Thymus (tissue), 11 donors: ENCODE measurements around the gene ITIH6. TPM values are rescaled to one million over a fixed set of nuclear protein-coding genes. Genes with fewer than 3 reads are reported as not detected.
"Not testable (repeated sequence)": the region's sequence is repeated elsewhere in the genome, so short reads cannot be mapped to it uniquely, and the experiment has no call there.

ENCODE experiments used
- DNase-seq, 9 donors: peaks; one replicate each; pipeline ENCODE4 v3.0.0-alpha.2; 2013; ENCODE audit warnings: low spot score in 9 of 9, low read depth in 6 of 9, missing footprints in 1 of 9
- H3K27ac ChIP-seq, 2 donors: one replicate each; pipeline ENCODE4 v1.5.1; 2013; ENCODE audit warnings: control low read depth in 1 of 2, low read depth in 1 of 2, low read length in 1 of 2, mild to moderate bottlenecking in 1 of 2, moderate library complexity in 1 of 2
- H3K27me3 ChIP-seq, 2 donors: one replicate each; pipeline ENCODE4 v1.5.1; 2013; ENCODE audit warnings: low read length in 1 of 2; ENCODE audit not compliant: control insufficient read depth in 2 of 2, insufficient read depth in 1 of 2
- H3K36me3 ChIP-seq, 2 donors: one replicate each; pipeline ENCODE4 v1.5.1; 2013; ENCODE audit warnings: low read length in 1 of 2, mild to moderate bottlenecking in 1 of 2, moderate library complexity in 1 of 2; ENCODE audit not compliant: control insufficient read depth in 2 of 2, insufficient read depth in 2 of 2
- H3K4me1 ChIP-seq, 2 donors: one replicate each; pipeline ENCODE4 v1.5.1; 2013; ENCODE audit warnings: low read length in 2 of 2; ENCODE audit not compliant: control insufficient read depth in 2 of 2, insufficient read depth in 2 of 2
- H3K4me3 ChIP-seq, 2 donors: one replicate each; pipeline ENCODE4 v1.5.1; 2013; ENCODE audit warnings: low read length in 2 of 2, control low read depth in 1 of 2, mild to moderate bottlenecking in 1 of 2
- H3K9me3 ChIP-seq, 2 donors: one replicate each; pipeline ENCODE4 v1.5.1; 2013; ENCODE audit warnings: low read length in 1 of 2, mild to moderate bottlenecking in 1 of 2; ENCODE audit not compliant: control insufficient read depth in 2 of 2, insufficient read depth in 1 of 2
- WGBS: extraction: QIAGEN DNeasy Blood & Tissue Kit; methylation state at CpG from one replicate; pipeline ENCODE4 v1.1.7; 2013; 5-methylcytosine and 5-hydroxymethylcytosine counted together
- polyA plus RNA-seq: library from polyadenylated mRNA; stranded (reverse); fragments of 200-250 nt; gene quantifications from one replicate; pipeline ENCODE4 v1.2.3, GENCODE V29; 2013
- total RNA-seq: library from RNA; stranded (reverse); fragments of 120-200 nt; gene quantifications from one replicate; pipeline ENCODE4 v1.2.4, GENCODE V29; 2013
- donor health status: healthy.

ITIH6 gene
- total and polyA plus RNA-seq, 2 donors, result not detected

DNA sequence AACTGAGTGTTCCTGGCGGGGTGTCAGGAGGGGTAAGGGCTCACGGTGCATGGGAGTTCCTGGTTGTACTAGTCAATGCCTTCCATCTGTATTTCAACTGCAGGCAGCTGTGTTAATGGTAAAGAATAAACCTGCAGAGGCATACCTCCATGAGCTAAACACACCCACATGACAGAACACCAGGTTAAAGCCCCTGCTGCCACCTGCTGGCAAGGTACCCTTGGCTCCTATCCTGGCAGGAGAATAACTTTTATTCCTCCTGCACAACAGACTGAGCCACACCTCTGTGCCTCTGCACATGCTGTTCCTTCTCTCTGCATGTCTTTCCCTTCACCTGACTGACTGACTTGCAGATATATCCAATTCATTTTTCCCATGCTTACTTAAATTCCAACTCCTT, 11.1 kb downstream of the ITIH6 start:
- 84% methylated on average over 2 of the region's 2 CpGs for WGBS
- no peaks in the 10 kb centered on the region for H3K27me3 ChIP-seq
- no peaks in the 10 kb centered on the region for H3K4me1 ChIP-seq
- H3K36me3 ChIP-seq, result no peaks in the 10 kb centered on the region
- H3K4me3 ChIP-seq, result no peak overlapping the region
- H3K9me3 ChIP-seq, result no peaks in the 10 kb centered on the region
- no peak overlapping the region for H3K27ac ChIP-seq
- peak in 2 of 9 donors; percentile 44 to 53 for DNase-seq

DNA sequence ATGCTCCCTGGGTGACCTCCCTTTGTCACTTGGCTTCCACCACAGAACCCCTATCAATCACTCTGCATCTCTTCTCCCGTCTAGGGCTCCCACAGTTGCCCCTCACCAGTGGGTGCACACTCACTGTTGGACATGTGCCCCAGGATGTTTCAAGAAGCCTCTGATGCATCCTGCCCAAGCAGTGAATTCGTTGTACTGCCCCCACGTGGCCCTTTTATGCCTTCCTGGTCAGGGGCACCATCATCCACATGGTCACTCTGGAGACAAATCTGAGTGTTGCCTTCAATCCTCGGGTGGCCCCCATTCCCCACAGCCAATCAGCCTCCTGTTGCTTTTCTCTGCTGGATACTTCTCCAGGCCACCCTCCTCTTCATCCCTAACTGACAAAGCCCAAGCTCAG, 12.2 kb downstream of the ITIH6 start:
- Histone ChIP-seq H3K4me1 (no peaks in the 10 kb centered on the region), H3K4me3 (no peak overlapping the region), H3K36me3 (no peaks in the 10 kb centered on the region), H3K27ac (no peak overlapping the region), H3K27me3 (no peaks in the 10 kb centered on the region), H3K9me3 (no peaks in the 10 kb centered on the region)
- no peak for DNase-seq
- WGBS, result 62% methylated on average over 4 of the region's 4 CpGs

DNA sequence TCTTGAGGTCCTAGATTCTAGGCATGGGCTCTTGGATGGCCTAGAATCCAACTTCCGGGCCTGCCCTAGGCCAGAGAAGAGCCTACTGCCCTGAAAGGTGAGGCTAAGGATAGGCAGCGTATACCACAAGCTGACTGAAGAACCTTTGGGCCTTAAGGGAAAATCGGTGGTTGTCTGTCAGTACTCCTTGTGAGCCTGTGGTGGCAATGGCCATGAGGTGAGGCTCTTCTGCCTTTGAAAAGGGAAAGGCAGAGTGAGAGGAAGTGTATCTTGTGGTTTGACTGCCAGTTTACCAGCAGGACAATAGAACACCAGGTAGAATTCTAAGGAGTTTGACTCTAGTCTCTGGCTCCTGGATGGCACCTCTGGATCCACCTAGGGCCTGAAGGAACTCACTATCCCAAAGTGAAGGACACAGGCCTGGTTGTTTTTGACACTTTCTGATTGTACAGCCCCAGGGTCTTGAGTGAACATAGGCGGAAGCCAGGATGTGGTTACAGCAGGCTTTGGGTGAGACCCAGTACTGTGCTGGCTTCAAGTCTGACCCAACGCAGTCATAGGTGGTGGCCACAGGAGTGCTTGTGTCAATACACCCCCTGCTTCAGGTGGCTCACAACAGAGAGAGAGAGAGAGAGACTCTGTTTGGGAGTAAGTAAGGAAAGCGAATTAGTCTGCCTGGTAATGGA, 20.9 kb downstream of the ITIH6 start:
- Histone ChIP-seq H3K36me3 (no peaks in the 10 kb centered on the region), H3K27me3 (no peaks in the 10 kb centered on the region)
- 57% methylated on average over 6 of the region's 6 CpGs for WGBS

DNA sequence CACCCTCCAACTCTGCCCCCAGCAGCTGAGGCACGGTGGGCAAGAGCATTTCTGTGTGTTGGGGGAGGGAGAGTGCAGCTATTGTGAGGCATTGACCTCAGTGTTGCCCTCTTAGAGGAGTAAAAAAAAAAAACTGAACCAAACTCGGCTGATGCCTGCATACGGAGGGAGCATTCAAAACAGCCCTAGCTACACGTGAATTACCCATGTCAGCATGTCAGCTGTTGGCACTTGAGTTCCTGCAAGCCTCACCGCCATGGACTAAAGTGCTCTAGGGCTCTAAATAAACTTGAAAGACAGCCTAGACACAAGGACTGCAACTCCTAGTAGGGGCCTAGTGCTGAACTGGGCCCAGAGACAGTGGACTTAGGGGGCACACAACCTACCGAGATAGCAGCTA, 22.0 kb downstream of the ITIH6 start:
- 99% methylated on average over 6 of the region's 6 CpGs for WGBS
- Histone ChIP-seq H3K4me1 (peaks cover 6 to 38% of the 10 kb centered on the region in 2 donors), H3K27me3 (no peaks in the 10 kb centered on the region), H3K9me3 (no peaks in the 10 kb centered on the region), H3K27ac (no peak overlapping the region), H3K36me3 (no peaks in the 10 kb centered on the region), H3K4me3 (no peak overlapping the region)
- no peak for DNase-seq

More for the DNA sequence above, 20.9 kb downstream of the ITIH6 start:
- DNase-seq, result peak in 2 of 9 donors; percentile 8 to 43
- Histone ChIP-seq H3K4me3 (no peak overlapping the region), H3K4me1 (peaks cover 6 to 38% of the 10 kb centered on the region in 2 donors), H3K9me3 (no peaks in the 10 kb centered on the region), H3K27ac (peak overlapping the region; percentile 18 to 33)

- WGBS, result 74% methylated on average over 1 of the region's 2 CpGs
- H3K27me3 ChIP-seq, H3K9me3 ChIP-seq, H3K36me3 ChIP-seq, H3K4me3 ChIP-seq: not testable (repeated sequence)
- DNase-seq, result peak in 3 of 9 donors; percentile 13 to 46 (median 31)
- H3K27ac ChIP-seq, result peak overlapping the region in 1 of 2 donors; percentile 84
- peaks cover 6 to 38% of the 10 kb centered on the region in 2 donors for H3K4me1 ChIP-seq
These were observed 23.5 kb downstream of the ITIH6 start for GRCh38 chrX:54774391-54775094.

- H3K36me3 ChIP-seq, result no peaks in the 10 kb centered on the region
- no peak for DNase-seq
- no peak overlapping the region for H3K27ac ChIP-seq
- H3K4me3 ChIP-seq, result no peak overlapping the region
- peaks cover 0 to 9% of the 10 kb centered on the region in 2 donors for H3K9me3 ChIP-seq
- H3K27me3 ChIP-seq, result no peaks in the 10 kb centered on the region
- 95% methylated on average over 21 of the region's 21 CpGs for WGBS
- H3K4me1 ChIP-seq, result no peaks in the 10 kb centered on the region
These were observed 39.7 kb downstream of the ITIH6 start for GRCh38 chrX:54758114-54759055.

- Histone ChIP-seq H3K36me3 (no peaks in the 10 kb centered on the region), H3K27ac (no peak overlapping the region), H3K4me3 (no peak overlapping the region), H3K4me1 (peaks cover 0 to 8% of the 10 kb centered on the region in 2 donors), H3K9me3 (peaks cover 0 to 9% of the 10 kb centered on the region in 2 donors), H3K27me3 (no peaks in the 10 kb centered on the region)
- DNase-seq, result no peak
These were observed 43.2 kb downstream of the ITIH6 start for GRCh38 chrX:54754854-54755253.

DNA sequence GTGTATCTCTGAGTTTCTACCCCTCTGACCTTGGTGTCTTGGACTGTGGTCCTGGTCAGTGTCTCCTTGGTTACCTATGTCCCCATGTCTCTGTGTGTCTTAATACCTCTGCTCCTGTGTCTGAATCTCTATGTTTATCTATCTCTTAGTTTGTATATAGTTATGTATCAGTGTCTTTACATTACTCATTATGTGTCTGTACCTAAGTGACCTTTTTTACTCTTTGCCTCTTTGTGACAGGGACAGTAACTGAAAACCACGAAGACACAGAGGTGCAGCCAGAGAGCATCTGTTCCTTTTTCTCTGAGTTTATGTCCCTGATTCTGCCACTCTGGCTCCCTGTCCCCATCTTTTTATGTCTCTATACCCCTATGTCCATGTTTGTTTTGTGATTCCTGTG, 49.4 kb downstream of the ITIH6 start:
- Histone ChIP-seq H3K4me3 (no peak overlapping the region), H3K27ac (peak overlapping the region; percentile 53 to 88), H3K4me1 (peaks cover 0 to 39% of the 10 kb centered on the region in 2 donors), H3K27me3 (no peaks in the 10 kb centered on the region), H3K36me3 (no peaks in the 10 kb centered on the region), H3K9me3 (no peaks in the 10 kb centered on the region)
- DNase-seq, result peak in 2 of 9 donors; percentile 2 to 15
- 63% methylated on average over 1 of the region's 1 CpG for WGBS
